ENCODE results near the gene MAN1A1.

The MAN1A1 gene

GRCh38 chr6:119133400-119133799 is 216.2 kb downstream of the MAN1A1 start:
- no peak for DNase-seq

GRCh38 chr6:119132261-119132981 is 217.1 kb downstream of the MAN1A1 start:
- peak; percentile 53 for DNase-seq

GRCh38 chr6:119129968-119130484 is 219.5 kb downstream of the MAN1A1 start:
- DNase-seq, result no peak

GRCh38 chr6:119129148-119129967 is 220.2 kb downstream of the MAN1A1 start:
- peak; percentile 86 for DNase-seq

- no peak for DNase-seq
These were observed 221.2 kb downstream of the MAN1A1 start for GRCh38 chr6:119128252-119128912.

- no peak for DNase-seq
These were observed 221.9 kb downstream of the MAN1A1 start for GRCh38 chr6:119127627-119128026.

All from hematopoietic multipotent progenitor cell treated with erythropoietin and hydrocortisone succinate and interleukin-3 and kit ligand, for 6 days (in vitro differentiated cells).